Testis (tissue), 3 donors: ENCODE measurements around the gene TXLNA. TPM values are rescaled to one million over a fixed set of nuclear protein-coding genes. Genes with fewer than 3 reads are reported as not detected.
"Not testable (repeated sequence)": the region's sequence is repeated elsewhere in the genome, so short reads cannot be mapped to it uniquely, and the experiment has no call there.

Experiments used
- DNase-seq: peaks from one replicate; pipeline ENCODE4 v3.0.0-alpha.2; 2019
- H3K27ac ChIP-seq, 2 donors: fragments of 200-600 bp; sonication (generic); one replicate each; pipeline ENCODE4 v1.5.1; 2019
- H3K27me3 ChIP-seq: fragments of 200-600 bp; sonication (generic); one replicate; pipeline ENCODE4 v1.5.1; 2019
- H3K36me3 ChIP-seq: fragments of 200-600 bp; sonication (generic); one replicate; pipeline ENCODE4 v1.5.1; 2017; ENCODE audit warnings: low read depth; ENCODE audit errors: missing control alignments
- H3K4me1 ChIP-seq: fragments of 200-600 bp; sonication (generic); one replicate; pipeline ENCODE4 v1.5.1; 2019
- H3K4me3 ChIP-seq, 2 donors: fragments of 200-600 bp; sonication (generic); one replicate each; pipeline ENCODE4 v1.5.1; 2017 to 2019
- H3K9me3 ChIP-seq: fragments of 200-600 bp; sonication (generic); one replicate; pipeline ENCODE4 v1.5.1; 2017
- POLR2A ChIP-seq: fragments of 450-650 bp; IDR thresholded peaks from one replicate; pipeline ENCODE4 v1.6.1; 2017; ENCODE audit warnings: antibody characterized with exemption, mild to moderate bottlenecking, moderate library complexity
- WGBS, 2 donors: methylation state at CpG; one replicate each; pipeline ENCODE4 v1.1.5; 2018; 5-methylcytosine and 5-hydroxymethylcytosine counted together
- intact Hi-C: fragments of 100-400 bp; cut with DNase I; formaldehyde crosslinking; loops from one replicate; pipeline ENCODE4 v1.15.1; 2023; ENCODE audit warnings: low total_unique reads
- polyA plus RNA-seq: library from polyadenylated mRNA; stranded (reverse); fragments of 350-450 nt; fragmentation: Illumina TruSeq; extraction: RNeasy Lipid Tissue Mini Kit (QIAGEN cat#74804); gene quantifications from one replicate; pipeline ENCODE4 v1.2.3, GENCODE V29; 2014; ENCODE audit warnings: low read depth, low replicate concordance; ENCODE audit not compliant: insufficient read depth
- total RNA-seq, 2 donors: library from RNA; depleted of rRNA; stranded (reverse); fragments of >200 nt; gene quantifications; one replicate each; pipeline ENCODE4 v1.2.3, GENCODE V29; 2016
- TF ChIP-seq, protein P1 (sequence below), 3 experiments: fragments of 450-650 bp in 2 of 3; fragments of 200-600 bp in 1 of 3; sonication (generic) in 1 of 3; IDR thresholded peaks; one replicate each; pipeline ENCODE4 v1.5.1; 2016 to 2019; ENCODE audit warnings: antibody characterized with exemption in 3 of 3, mild to moderate bottlenecking in 2 of 3, moderate library complexity in 1 of 3

Gene TXLNA
- total and polyA plus RNA-seq, 3 donors from 2014 or later, result 52.6 to 69.2 (median 67.6) TPM

DNA sequence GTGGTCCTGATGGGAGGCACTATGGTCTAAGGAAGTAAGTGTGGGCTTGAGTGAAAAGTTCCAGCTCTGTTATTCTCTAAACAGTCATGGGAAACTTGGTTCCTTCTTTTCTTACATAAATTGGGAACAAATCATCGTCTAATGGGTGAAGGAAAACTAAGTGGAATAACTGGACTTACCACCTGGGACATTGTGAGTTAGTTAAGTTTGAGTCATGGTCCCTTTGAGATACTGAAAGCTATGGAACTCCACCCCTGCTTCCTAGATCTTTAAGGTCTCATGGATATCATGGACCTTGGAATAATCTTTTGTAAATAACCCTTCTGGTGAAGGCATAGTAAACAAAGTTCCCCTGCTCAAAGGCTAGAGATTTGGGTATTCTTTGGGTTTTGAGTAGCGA lies 16.1 kb upstream of the TXLNA start:
- H3K4me3 ChIP-seq, result no peak overlapping the region
- TF ChIP-seq, protein P1, sequence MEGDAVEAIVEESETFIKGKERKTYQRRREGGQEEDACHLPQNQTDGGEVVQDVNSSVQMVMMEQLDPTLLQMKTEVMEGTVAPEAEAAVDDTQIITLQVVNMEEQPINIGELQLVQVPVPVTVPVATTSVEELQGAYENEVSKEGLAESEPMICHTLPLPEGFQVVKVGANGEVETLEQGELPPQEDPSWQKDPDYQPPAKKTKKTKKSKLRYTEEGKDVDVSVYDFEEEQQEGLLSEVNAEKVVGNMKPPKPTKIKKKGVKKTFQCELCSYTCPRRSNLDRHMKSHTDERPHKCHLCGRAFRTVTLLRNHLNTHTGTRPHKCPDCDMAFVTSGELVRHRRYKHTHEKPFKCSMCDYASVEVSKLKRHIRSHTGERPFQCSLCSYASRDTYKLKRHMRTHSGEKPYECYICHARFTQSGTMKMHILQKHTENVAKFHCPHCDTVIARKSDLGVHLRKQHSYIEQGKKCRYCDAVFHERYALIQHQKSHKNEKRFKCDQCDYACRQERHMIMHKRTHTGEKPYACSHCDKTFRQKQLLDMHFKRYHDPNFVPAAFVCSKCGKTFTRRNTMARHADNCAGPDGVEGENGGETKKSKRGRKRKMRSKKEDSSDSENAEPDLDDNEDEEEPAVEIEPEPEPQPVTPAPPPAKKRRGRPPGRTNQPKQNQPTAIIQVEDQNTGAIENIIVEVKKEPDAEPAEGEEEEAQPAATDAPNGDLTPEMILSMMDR (IDR thresholded peaks at IDR 0.05), result no peak
- TF ChIP-seq POLR2A, result no peak
- WGBS, 2 donors, result 89 to 100% methylated on average over 2 of the region's 2 CpGs
- H3K36me3 ChIP-seq, result no peaks in the 10 kb centered on the region
- DNase-seq, result no peak
- H3K4me1 ChIP-seq, result no peaks in the 10 kb centered on the region
- no peak overlapping the region for H3K27ac ChIP-seq
- no peaks in the 10 kb centered on the region for H3K27me3 ChIP-seq
- no peaks in the 10 kb centered on the region for H3K9me3 ChIP-seq
- intact Hi-C loops, result no loop called here

DNA sequence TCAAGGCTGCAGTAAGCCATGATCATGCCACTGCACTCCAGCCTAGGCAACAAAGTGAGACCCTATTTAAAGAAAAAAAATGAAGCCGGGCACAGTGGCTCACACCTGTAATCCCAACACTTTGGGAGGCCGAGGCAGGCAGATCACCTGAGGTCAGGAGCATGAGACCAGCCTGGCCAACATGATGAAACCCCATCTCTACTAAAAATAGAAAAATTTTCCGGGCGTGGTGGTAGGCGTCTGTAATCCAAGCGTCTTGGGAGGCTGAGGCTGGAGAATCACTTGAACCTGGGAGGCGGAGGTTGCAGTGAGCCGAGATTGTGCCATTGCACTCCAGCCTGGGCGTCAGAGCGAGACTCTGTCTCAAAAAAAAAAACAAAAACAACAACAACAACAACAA lies 13.8 kb upstream of the TXLNA start:
- H3K4me3 ChIP-seq, H3K27ac ChIP-seq, DNase-seq, H3K27me3 ChIP-seq, H3K4me1 ChIP-seq, H3K9me3 ChIP-seq, H3K36me3 ChIP-seq, intact Hi-C loops: not testable (repeated sequence)
- 91 to 96% methylated on average over 10 of the region's 10 CpGs for WGBS, 2 donors

DNA sequence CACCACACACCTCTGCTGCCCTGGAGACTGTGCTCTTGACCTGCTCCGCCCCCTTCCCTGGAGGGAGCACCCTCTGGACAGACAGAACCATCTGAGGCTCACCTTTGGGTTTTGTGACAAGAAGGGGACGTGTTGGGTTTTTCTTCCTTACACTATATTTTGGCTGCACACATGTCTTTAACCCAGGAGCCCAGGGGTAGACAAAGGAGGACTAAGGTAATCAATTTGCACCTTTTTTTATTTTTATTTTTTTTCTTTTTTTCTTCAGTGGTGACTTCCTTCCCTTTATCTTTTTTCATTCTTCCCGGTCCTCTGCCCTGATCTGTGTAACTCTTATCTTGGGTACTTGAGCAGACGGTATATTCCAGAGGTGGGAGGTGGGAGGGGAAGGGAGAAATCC lies 8.5 kb upstream of the TXLNA start:
- H3K4me1 ChIP-seq, result no peaks in the 10 kb centered on the region
- no peak overlapping the region for H3K27ac ChIP-seq
- H3K4me3 ChIP-seq, result no peak overlapping the region
- H3K27me3 ChIP-seq, result no peaks in the 10 kb centered on the region
- TF ChIP-seq, protein P1 (IDR thresholded peaks at IDR 0.05), result no peak
- no peak for TF ChIP-seq POLR2A
- intact Hi-C loops, result no loop called here
- no peak for DNase-seq
- no peaks in the 10 kb centered on the region for H3K9me3 ChIP-seq
- H3K36me3 ChIP-seq, result no peaks in the 10 kb centered on the region
- WGBS, 2 donors, result 53 to 64% methylated on average over 4 of the region's 4 CpGs

DNA sequence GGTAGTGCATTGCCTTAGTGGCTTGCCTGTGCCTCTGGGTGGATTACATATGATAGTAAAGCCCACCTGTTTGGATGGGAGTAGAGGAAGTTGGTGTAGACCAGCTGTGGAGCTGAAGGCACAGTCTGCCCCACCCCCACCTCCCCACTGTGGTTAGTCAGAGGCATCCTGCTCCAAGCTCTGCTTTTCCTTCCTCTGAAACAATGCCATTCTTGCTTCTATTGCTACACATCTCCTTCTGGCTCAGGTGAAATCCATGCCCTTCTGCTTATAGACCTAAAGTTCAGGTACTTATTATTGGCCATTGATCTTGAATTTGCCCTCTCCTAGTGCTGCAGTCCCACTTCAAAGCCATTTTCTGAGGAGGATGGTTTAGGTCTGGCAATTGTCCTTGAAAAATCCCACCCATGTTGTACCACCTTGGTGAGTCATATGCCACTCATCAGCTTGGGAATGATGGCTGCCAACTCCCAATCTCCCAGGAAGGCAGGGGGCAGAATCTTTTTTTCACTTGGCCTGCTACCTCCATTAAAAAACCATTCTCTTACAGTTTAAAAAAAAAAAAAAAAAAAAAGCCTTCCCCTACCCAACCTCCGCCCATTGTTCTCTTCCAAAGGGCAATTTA lies 6.7 kb upstream of the TXLNA start:
- H3K27ac ChIP-seq, result no peak overlapping the region
- no peaks in the 10 kb centered on the region for H3K36me3 ChIP-seq
- DNase-seq, result no peak
- WGBS, 2 donors, result 79 to 89% methylated on average over 1 of the region's 1 CpG
- no peaks in the 10 kb centered on the region for H3K9me3 ChIP-seq
- no peak overlapping the region for H3K4me3 ChIP-seq
- intact Hi-C loops, result no loop called here
- no peaks in the 10 kb centered on the region for H3K27me3 ChIP-seq
- no peaks in the 10 kb centered on the region for H3K4me1 ChIP-seq
- TF ChIP-seq, protein P1 (IDR thresholded peaks at IDR 0.05), result no peak
- TF ChIP-seq POLR2A, result no peak

DNA sequence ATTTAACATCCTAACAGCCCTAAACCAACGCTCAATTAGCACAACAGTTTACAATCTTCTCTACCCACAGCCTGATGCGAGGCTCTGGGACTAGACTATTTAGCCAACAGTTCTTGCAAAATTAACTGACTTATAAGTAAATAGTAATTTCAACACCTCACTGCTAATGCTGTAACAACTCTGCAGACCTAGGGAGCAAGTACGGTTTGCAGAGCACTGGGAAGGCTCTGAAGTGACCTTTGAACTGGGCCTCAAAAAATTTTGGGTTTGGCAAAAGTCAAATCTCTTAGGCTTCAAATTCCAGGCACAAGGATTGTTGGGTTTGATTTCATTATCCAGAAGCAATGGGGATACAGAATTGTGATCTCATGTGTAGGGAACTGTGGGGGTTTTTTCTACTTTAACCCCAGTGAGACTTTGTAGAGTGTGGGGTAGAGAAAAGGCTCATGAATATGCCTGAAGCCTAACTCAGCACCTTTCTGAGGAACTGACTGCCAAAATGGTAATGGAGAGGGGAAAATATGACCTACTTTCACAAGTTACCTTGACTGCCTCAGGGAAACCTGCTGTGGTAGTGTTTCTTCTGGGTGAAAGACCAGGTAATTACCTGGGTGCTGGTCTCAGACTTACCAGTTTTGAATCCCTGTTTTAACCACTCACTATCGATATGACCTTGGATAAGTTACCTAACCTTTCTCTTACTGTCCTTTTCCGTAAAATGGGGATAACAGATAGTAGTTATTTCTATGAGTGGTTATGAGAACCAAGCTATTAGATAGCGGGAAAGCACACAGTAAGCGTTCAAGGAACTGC lies 889 bp upstream of the TXLNA start:
- H3K4me3 ChIP-seq, result peak overlapping the region; percentile 65 to 66
- H3K27ac ChIP-seq, result peak overlapping the region; percentile 92 to 96
- intact Hi-C loops, result no loop called here

More for the DNA sequence above, 889 bp upstream of the TXLNA start:
- Histone ChIP-seq H3K4me1 (peaks cover 22% of the 10 kb centered on the region), H3K9me3 (no peaks in the 10 kb centered on the region), H3K27me3 (no peaks in the 10 kb centered on the region), H3K36me3 (no peaks in the 10 kb centered on the region)
- TF ChIP-seq, protein P1 (IDR thresholded peaks at IDR 0.05), result no peak
- TF ChIP-seq POLR2A, result no peak
- no peak for DNase-seq
- WGBS, 2 donors, result 50 to 59% methylated on average over 7 of the region's 7 CpGs
